NT2/D1 (cell line): ENCODE measurements around the gene AGBL4.

Experiments used
- DNase-seq: peaks from one replicate; pipeline ENCODE4 v3.0.0-alpha.2; 2011; ENCODE audit warnings: low read depth, low spot score
- H3K27me3 ChIP-seq: 2 replicates; pipeline ENCODE4 v1.6.0; 2011; ENCODE audit warnings: mild to moderate bottlenecking; ENCODE audit not compliant: insufficient read length, insufficient read depth
- H3K36me3 ChIP-seq: 2 replicates; pipeline ENCODE4 v1.6.1; 2011; ENCODE audit warnings: mild to moderate bottlenecking, low read length, mixed read lengths; ENCODE audit not compliant: insufficient read depth, insufficient read length
- H3K4me1 ChIP-seq: 2 replicates; pipeline ENCODE4 v1.5.1; 2011; ENCODE audit not compliant: insufficient read depth, insufficient read length
- H3K4me3 ChIP-seq: 2 replicates; pipeline ENCODE4 v1.5.1; 2011; ENCODE audit warnings: low read depth; ENCODE audit not compliant: insufficient read length
- H3K9ac ChIP-seq: 2 replicates; pipeline ENCODE4 v1.6.0; 2011; ENCODE audit warnings: low read depth; ENCODE audit not compliant: insufficient read length
- H3K9me3 ChIP-seq: 2 replicates; pipeline ENCODE4 v1.5.1; 2011; ENCODE audit warnings: mild to moderate bottlenecking, low read length; ENCODE audit not compliant: insufficient read depth
- SUZ12 ChIP-seq: IDR thresholded peaks from 2 replicates; pipeline ENCODE4 v1.6.1; 2011; ENCODE audit not compliant: insufficient read length, insufficient read depth; ENCODE audit errors: extremely low read depth
- YY1 ChIP-seq: IDR thresholded peaks from 2 replicates; pipeline ENCODE4 v1.6.1; 2011; ENCODE audit not compliant: insufficient read length, insufficient read depth
- ZNF274 ChIP-seq: IDR thresholded peaks from 2 replicates; pipeline ENCODE4 v1.6.1; 2011; ENCODE audit warnings: mild to moderate bottlenecking, low read depth, low read length

Gene AGBL4

DNA sequence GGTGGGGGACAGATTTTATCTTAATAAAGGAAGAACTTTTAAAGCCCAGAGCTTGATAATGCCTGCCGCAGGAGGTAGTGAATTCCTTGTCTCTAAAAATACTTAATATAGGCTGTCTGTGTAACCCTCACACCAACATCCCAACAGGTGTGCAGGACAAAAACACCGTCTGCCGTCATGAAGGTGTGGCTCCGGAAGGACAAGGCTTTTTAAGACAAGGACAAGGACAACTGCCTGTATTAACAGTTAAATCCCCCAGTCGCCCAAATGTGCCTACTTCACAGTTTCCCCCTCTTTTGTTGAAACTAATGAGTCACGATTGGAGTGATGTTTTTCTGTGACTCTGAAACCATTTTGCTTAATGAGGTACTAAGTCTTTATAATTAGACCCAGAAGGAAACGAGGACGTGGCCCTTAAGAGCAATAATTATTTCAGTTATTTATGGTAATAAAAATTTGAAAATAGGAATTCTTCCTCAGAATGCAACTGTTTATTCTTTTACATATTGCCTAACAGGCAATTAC is 1524.5 kb downstream of the AGBL4 start:
- peaks cover 4% of the 10 kb centered on the region for H3K4me1 ChIP-seq
- no peaks in the 10 kb centered on the region for H3K27me3 ChIP-seq
- H3K36me3 ChIP-seq = no peaks in the 10 kb centered on the region
- no peak overlapping the region for H3K9ac ChIP-seq
- DNase-seq = no peak
- H3K4me3 ChIP-seq = no peak overlapping the region
- H3K9me3 ChIP-seq = no peaks in the 10 kb centered on the region
- TF ChIP-seq ZNF274 = no peak
- TF ChIP-seq SUZ12 = no peak
- no peak for TF ChIP-seq YY1

DNA sequence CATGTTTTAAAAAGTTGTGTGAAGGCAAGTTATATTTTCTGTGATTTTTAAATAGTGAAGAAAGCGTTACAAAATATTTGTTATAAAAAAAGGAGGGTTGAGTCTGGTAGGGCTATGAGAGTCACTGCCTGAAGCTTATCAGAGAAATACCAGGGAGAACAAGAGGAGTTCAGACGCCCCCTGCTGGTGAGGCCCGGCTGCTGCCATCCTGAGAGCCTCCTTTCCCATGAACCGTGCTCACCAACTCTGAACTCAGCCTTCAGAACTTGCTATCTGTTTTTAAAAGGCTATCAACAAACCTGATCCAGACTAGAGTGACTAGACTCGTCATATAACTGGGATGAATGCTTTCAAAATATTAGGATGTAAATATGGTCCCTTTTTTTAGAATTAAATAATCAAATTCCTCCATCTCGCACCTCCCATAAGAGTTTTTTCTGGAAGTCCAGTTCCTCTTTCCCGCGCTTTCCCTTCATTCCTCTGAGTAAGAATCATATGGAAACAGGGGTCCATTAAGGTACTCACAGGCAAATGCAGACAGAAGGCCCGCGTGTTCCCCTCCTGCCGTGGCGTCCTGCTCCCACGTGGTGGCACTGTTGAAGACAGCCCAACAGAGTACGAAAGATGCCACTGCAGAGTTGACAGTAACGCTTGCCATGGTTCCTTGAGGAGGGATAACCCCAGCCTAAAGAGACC is 1525.5 kb downstream of the AGBL4 start:
- Histone ChIP-seq H3K9ac (no peak overlapping the region), H3K9me3 (no peaks in the 10 kb centered on the region), H3K27me3 (no peaks in the 10 kb centered on the region), H3K36me3 (no peaks in the 10 kb centered on the region), H3K4me3 (no peak overlapping the region), H3K4me1 (peaks cover 8% of the 10 kb centered on the region)
- no peak for TF ChIP-seq ZNF274
- TF ChIP-seq YY1 = no peak
- no peak for TF ChIP-seq SUZ12
- DNase-seq = peak; percentile 76

DNA sequence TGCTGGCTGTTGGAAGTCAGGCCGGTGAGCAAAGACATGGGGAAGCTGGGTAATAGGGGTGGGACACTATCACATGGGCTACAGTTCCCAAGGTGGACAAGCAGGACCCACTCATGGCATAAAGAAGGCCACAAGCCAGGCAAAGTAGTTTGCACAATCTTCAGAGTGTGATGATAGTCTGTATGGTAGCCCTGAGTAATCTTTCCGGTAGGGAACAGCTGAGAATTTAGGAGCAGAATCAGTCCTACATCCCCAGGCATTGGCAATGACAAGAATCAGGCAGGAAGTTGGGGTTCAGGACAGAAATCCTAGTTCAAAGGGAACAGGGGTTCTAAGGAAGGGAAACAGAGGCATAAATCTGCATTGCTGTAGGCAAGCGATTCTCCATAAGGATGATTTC is 1527.8 kb downstream of the AGBL4 start:
- DNase-seq = no peak
- Histone ChIP-seq H3K4me3 (no peak overlapping the region), H3K4me1 (peaks cover 8% of the 10 kb centered on the region), H3K9ac (no peak overlapping the region), H3K27me3 (no peaks in the 10 kb centered on the region), H3K9me3 (no peaks in the 10 kb centered on the region), H3K36me3 (no peaks in the 10 kb centered on the region)
- no peak for TF ChIP-seq ZNF274
- TF ChIP-seq YY1 = no peak
- no peak for TF ChIP-seq SUZ12

DNA sequence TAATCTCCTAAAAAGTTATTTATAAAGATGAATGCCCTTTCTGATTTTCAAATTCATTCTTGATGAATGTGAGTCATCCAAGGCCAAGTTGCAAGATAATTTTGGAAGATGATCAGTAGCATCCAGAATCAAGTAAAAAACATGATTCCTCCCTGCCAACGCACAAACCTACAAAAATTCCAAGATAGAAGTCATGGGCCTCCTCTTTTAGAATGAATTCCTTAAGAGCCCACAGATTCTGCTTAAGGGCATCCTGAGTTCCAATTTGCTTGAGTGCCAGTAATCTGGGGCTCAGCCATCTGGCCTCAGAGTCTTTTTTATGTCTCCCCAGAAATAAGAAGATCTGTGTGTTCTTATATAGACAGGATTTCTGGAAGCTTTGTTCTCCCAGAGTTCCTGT is 1528.6 kb downstream of the AGBL4 start:
- TF ChIP-seq YY1 (no peak), ZNF274 (no peak), SUZ12 (no peak)
- H3K27me3 ChIP-seq = no peaks in the 10 kb centered on the region
- H3K4me3 ChIP-seq = no peak overlapping the region
- peaks cover 8% of the 10 kb centered on the region for H3K4me1 ChIP-seq
- H3K36me3 ChIP-seq = no peaks in the 10 kb centered on the region
- no peak overlapping the region for H3K9ac ChIP-seq
- no peaks in the 10 kb centered on the region for H3K9me3 ChIP-seq
- DNase-seq = no peak

DNA sequence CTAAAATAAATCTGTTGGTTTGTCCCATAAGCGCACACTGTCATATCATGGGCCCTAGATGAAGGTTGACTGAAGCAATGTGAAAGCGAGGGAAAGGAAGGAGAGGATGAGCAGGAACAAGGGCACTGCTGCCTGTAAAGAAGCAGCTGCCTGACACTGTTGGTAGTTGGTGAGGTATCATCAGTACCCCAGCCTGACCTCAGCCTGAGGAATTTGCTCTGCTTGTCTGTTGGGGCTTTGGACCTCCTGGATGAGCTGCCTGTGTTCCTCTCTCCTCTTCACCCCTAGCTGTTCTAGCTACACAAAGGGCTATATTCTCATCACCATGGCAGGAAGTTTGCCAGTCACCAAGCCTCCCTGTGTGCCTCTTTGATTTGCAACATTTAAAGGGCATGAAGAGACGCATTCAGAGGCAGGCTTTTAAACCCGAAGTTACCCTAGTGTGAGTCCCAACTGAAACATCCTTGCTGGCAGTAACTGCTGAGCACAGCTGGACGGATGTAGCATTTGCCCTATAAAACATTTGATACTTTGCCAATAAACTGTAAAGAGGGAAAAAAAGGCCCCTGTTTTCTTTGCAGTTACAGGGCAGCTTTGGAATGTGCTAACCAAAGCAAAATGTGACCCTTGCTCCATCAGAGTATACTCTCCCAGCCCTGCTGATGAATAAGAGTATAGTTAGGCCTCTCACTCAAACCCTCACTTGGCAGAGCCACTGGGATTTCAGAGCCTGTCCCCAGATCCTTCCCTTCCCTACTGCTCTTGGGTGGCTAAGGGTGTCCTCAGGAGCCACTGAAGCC is 1529.6 kb downstream of the AGBL4 start:
- Histone ChIP-seq H3K9ac (no peak overlapping the region), H3K27me3 (no peaks in the 10 kb centered on the region), H3K9me3 (no peaks in the 10 kb centered on the region), H3K4me3 (no peak overlapping the region), H3K36me3 (no peaks in the 10 kb centered on the region), H3K4me1 (peaks cover 8% of the 10 kb centered on the region)
- no peak for DNase-seq
- no peak for TF ChIP-seq ZNF274
- TF ChIP-seq SUZ12 = no peak
- no peak for TF ChIP-seq YY1

DNA sequence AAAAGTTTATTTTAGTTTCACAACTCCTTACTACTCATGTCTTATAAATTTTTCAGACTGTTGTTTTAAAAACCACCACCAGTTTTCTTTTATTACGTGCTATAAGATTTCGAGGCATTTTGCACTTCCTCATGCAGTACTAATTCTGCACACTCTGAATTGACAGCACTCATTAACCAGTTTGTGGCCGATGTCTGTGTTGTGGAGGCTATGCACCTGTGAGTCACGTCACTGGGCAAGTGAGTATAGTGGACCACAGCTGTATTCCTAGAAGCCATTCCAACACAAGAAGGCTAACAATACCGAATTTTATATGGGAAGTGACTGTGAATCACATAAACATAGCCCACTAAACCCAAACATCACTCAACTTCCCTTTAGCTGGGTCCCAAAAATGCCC is 1530.7 kb downstream of the AGBL4 start:
- no peak for DNase-seq
- H3K4me3 ChIP-seq = no peak overlapping the region
- H3K9ac ChIP-seq = no peak overlapping the region
- H3K4me1 ChIP-seq = peaks cover 8% of the 10 kb centered on the region
- H3K9me3 ChIP-seq = no peaks in the 10 kb centered on the region
- no peaks in the 10 kb centered on the region for H3K27me3 ChIP-seq
- no peaks in the 10 kb centered on the region for H3K36me3 ChIP-seq
- TF ChIP-seq ZNF274 (no peak), SUZ12 (no peak), YY1 (no peak)

DNA sequence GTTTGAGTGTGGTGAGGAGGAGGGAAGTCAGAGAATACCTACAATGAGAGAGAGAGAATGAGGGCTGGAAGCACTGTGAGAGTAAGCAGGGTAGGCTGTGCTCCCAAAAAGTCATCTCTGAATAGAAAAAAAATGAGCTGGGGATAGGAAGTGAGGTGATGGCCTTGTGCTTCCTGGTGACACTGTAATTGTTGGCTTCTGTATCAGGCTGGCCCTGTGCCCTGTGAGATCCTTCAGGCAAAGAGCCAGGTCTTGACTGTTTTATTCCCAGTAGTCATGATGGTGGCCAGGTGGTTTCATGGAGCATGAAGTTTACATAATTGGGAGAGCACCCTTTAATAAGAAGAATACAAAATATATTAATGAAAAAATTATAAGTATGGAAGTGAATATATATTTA is 1531.4 kb downstream of the AGBL4 start:
- H3K4me3 ChIP-seq = no peak overlapping the region
- H3K9me3 ChIP-seq = no peaks in the 10 kb centered on the region
- TF ChIP-seq SUZ12 = no peak
- TF ChIP-seq ZNF274 = no peak
- no peak for TF ChIP-seq YY1
- no peaks in the 10 kb centered on the region for H3K36me3 ChIP-seq
- no peak overlapping the region for H3K9ac ChIP-seq
- no peaks in the 10 kb centered on the region for H3K27me3 ChIP-seq
- no peak for DNase-seq
- peaks cover 8% of the 10 kb centered on the region for H3K4me1 ChIP-seq
